HK-2 (cell line): ENCODE data around the gene MBD1.
A peak's percentile ranks its signal among the peaks of the same experiment; 100 is the strongest.
"Not testable (repeated sequence)": the region's sequence is repeated elsewhere in the genome, so short reads cannot be mapped to it uniquely, and the experiment has no call there.

ENCODE experiments used
- DNase-seq: peaks from one replicate; pipeline ENCODE4 v3.0.0-alpha.2; 2018; ENCODE audit not compliant: unreplicated experiment

Gene MBD1

GRCh38 chr18:50289108-50289443 lies 7.8 kb upstream of the MBD1 start:
- DNase-seq = no peak

- DNase-seq = not testable (repeated sequence)
Measured at GRCh38 chr18:50288348-50289107, 7.2 kb upstream of the MBD1 start.

- peak; percentile 93 for DNase-seq
Measured at GRCh38 chr18:50287441-50288347, 6.4 kb upstream of the MBD1 start, which contains the start of gene CXXC1. Gene CXXC1 (minus strand): TSS chr18:50287692. CDS start chr18:50287589, 103 bp downstream.

- DNase-seq = no peak
Measured at GRCh38 chr18:50287028-50287440, 5.7 kb upstream of the MBD1 start.

GRCh38 chr18:50286391-50287027 lies 5.2 kb upstream of the MBD1 start:
- no peak for DNase-seq

GRCh38 chr18:50285631-50286321 lies 4.5 kb upstream of the MBD1 start:
- no peak for DNase-seq

- DNase-seq = no peak
Measured at GRCh38 chr18:50285071-50285470, 3.7 kb upstream of the MBD1 start.

- DNase-seq = no peak
Measured at GRCh38 chr18:50284255-50284885, 3.0 kb upstream of the MBD1 start.

- no peak for DNase-seq
Measured at GRCh38 chr18:50283469-50284209, 2.3 kb upstream of the MBD1 start.

GRCh38 chr18:50282521-50283335 lies 1.4 kb upstream of the MBD1 start:
- no peak for DNase-seq

GRCh38 chr18:50281972-50282520 lies 723 bp upstream of the MBD1 start:
- DNase-seq = no peak

GRCh38 chr18:50280707-50281294 lies 522 bp downstream of the MBD1 start:
- DNase-seq = no peak

GRCh38 chr18:50279752-50280151 lies 1.6 kb downstream of the MBD1 start:
- no peak for DNase-seq

- DNase-seq = no peak
Measured at GRCh38 chr18:50277942-50278341, 3.4 kb downstream of the MBD1 start.

GRCh38 chr18:50276452-50276851 lies 4.9 kb downstream of the MBD1 start:
- no peak for DNase-seq

GRCh38 chr18:50275503-50276036 lies 5.8 kb downstream of the MBD1 start:
- no peak for DNase-seq

- no peak for DNase-seq
Measured at GRCh38 chr18:50274941-50275340, 6.4 kb downstream of the MBD1 start.

- DNase-seq = no peak
Measured at GRCh38 chr18:50274044-50274442, 7.3 kb downstream of the MBD1 start.
